Psoas muscle (tissue), 8 donors: ENCODE measurements around the gene CFI. TPM values are rescaled to one million over a fixed set of nuclear protein-coding genes. Genes with fewer than 3 reads are reported as not detected.

Experiments
- ATAC-seq, 4 donors: fragments of 200-7000 bp; cut with Tn5 transposase; one replicate each; pipeline ENCODE4 v1.9.1; 2020; ENCODE audit warnings: moderate library complexity in 3 of 4, mild to moderate bottlenecking in 2 of 4
- DNase-seq, 2 donors: peaks; one replicate each; pipeline ENCODE4 v3.0.0-alpha.2; 2020
- H3K27ac ChIP-seq: fragments of 200-600 bp; one replicate; pipeline ENCODE4 v1.8.0; 2022
- H3K27me3 ChIP-seq, 3 donors: fragments of 200-600 bp in 1 of 3; one replicate each; pipeline versions ENCODE4 v1.6.1 to v1.8.0; 2013 to 2022; ENCODE audit warnings: low read length in 2 of 3, mild to moderate bottlenecking in 2 of 3, moderate library complexity in 1 of 3; ENCODE audit not compliant: insufficient read depth in 3 of 3
- H3K36me3 ChIP-seq, 2 donors: fragments of 200-600 bp in 1 of 2; one replicate each; pipeline versions ENCODE4 v1.6.1 to v1.8.0; 2013 to 2022; ENCODE audit warnings: low read depth in 1 of 2, mild to moderate bottlenecking in 1 of 2, moderate library complexity in 1 of 2; ENCODE audit not compliant: insufficient read depth in 1 of 2
- H3K4me1 ChIP-seq: fragments of 200-600 bp; one replicate; pipeline ENCODE4 v1.8.0; 2022
- H3K4me3 ChIP-seq: fragments of 200-600 bp; one replicate; pipeline ENCODE4 v1.8.0; 2022; ENCODE audit warnings: mild to moderate bottlenecking
- H3K9me3 ChIP-seq: fragments of 200-600 bp; one replicate; pipeline ENCODE4 v1.8.0; 2022
- CTCF ChIP-seq: fragments of 200-600 bp; IDR thresholded peaks from one replicate; pipeline ENCODE4 v1.8.0; 2022; ENCODE audit warnings: antibody characterized with exemption
- WGBS, 3 donors: extraction: QIAGEN DNeasy Blood & Tissue Kit; methylation state at CpG; one replicate each; pipeline versions ENCODE4 v1.1.6 to v1.1.7; 2013; 5-methylcytosine and 5-hydroxymethylcytosine counted together
- intact Hi-C, 2 donors: fragments of 100-400 bp; cut with DNase I; formaldehyde crosslinking; loops; one replicate each; pipeline versions ENCODE4 v1.11.0 to v1.14.2; 2022
- polyA plus RNA-seq, 3 donors: library from polyadenylated mRNA; stranded (reverse); fragments of 200-250 nt; gene quantifications; one replicate each; pipeline ENCODE4 v1.2.3, GENCODE V29; 2013
- total RNA-seq, 4 donors: library from RNA; stranded (reverse); fragmentation: NEBNext Ultra II Directional in 2 of 4; extraction: Animal tissue kit (Norgen Biotek cat#: 25700) in 2 of 4; gene quantifications; one replicate each; pipeline versions ENCODE4 v1.2.1 to v1.2.4, GENCODE V29; 2021 to 2023
- donor health status: healthy with polysubstance abuse.
- donor health status: DM: no; HTN: no; CAD: no; lungs with moderate emphysema.
- donor health status: Bipolar disorder and iron deficiency.
- donor health status: healthy.
- donor health status: DM: yes; HTN: yes; CAD: no.
- donor health status: DM: no; HTN: no; CAD: no.
- donor health status: DM: no; HTN: no; CAD: no.
- donor health status: DM: yes; HTN: yes; CAD: no.

CFI gene
- total and polyA plus RNA-seq, 7 donors, result 2.9 to 6.1 (median 4.4) TPM

- no peak for DNase-seq
- intact Hi-C loops, result no loop called here
- Histone ChIP-seq H3K27ac (no peak overlapping the region), H3K4me3 (no peak overlapping the region), H3K36me3 (no peaks in the 10 kb centered on the region), H3K4me1 (no peaks in the 10 kb centered on the region), H3K27me3 (no peaks in the 10 kb centered on the region), H3K9me3 (no peaks in the 10 kb centered on the region)
- ATAC-seq, result no peak
- 33 to 44% (median 43%) methylated on average over 2 of the region's 2 CpGs for WGBS, 3 donors
- TF ChIP-seq CTCF, result no peak
These were observed 37.4 kb downstream of the CFI start for GRCh38 chr4:109764376-109764775.

GRCh38 chr4:109760682-109761081, 41.1 kb downstream of the CFI start:
- Histone ChIP-seq H3K4me1 (no peaks in the 10 kb centered on the region), H3K27me3 (no peaks in the 10 kb centered on the region), H3K36me3 (no peaks in the 10 kb centered on the region), H3K9me3 (no peaks in the 10 kb centered on the region), H3K4me3 (no peak overlapping the region), H3K27ac (no peak overlapping the region)
- TF ChIP-seq CTCF, result no peak
- 81 to 92% (median 91%) methylated on average over 2 of the region's 2 CpGs for WGBS, 3 donors
- intact Hi-C loops, result no loop called here
- DNase-seq, result no peak
- ATAC-seq, result no peak

GRCh38 chr4:109755656-109756055, 46.1 kb downstream of the CFI start:
- intact Hi-C loops, result no loop called here

GRCh38 chr4:109754093-109754857, 47.5 kb downstream of the CFI start:
- intact Hi-C loops, result no loop called here

More at GRCh38 chr4:109755656-109756055, 46.1 kb downstream of the CFI start:
- Histone ChIP-seq H3K4me1 (no peaks in the 10 kb centered on the region), H3K27me3 (no peaks in the 10 kb centered on the region), H3K9me3 (no peaks in the 10 kb centered on the region), H3K36me3 (no peaks in the 10 kb centered on the region), H3K27ac (no peak overlapping the region), H3K4me3 (no peak overlapping the region)
- DNase-seq, result no peak
- ATAC-seq, result no peak
- TF ChIP-seq CTCF, result no peak
- 80 to 86% (median 83%) methylated on average over 3 of the region's 3 CpGs for WGBS, 3 donors

More at GRCh38 chr4:109754093-109754857, 47.5 kb downstream of the CFI start:
- DNase-seq (no peak), ATAC-seq (no peak)
- TF ChIP-seq CTCF, result no peak
- no peak overlapping the region for H3K4me3 ChIP-seq
- WGBS, 3 donors, result 78 to 90% (median 81%) methylated on average over 7 of the region's 7 CpGs
- no peaks in the 10 kb centered on the region for H3K27me3 ChIP-seq
- H3K4me1 ChIP-seq, result no peaks in the 10 kb centered on the region
- H3K27ac ChIP-seq, result no peak overlapping the region
- no peaks in the 10 kb centered on the region for H3K9me3 ChIP-seq
- no peaks in the 10 kb centered on the region for H3K36me3 ChIP-seq
